Activated B cell treated with CpG ODN at 0.5 μM for 24 hours (primary cell): Measurements from ENCODE around the gene TMEM147. TPM values are rescaled to one million over a fixed set of nuclear protein-coding genes. Genes with fewer than 3 reads are reported as not detected.

Experiments used
- ATAC-seq: fragments of 200-7000 bp; cut with Tn5 transposase; one replicate; pipeline ENCODE4 v1.10.0; 2021; ENCODE audit warnings: low read depth, mild to moderate bottlenecking, moderate library complexity
- CTCF ChIA-PET: fragments of 350-600 bp; sonication (Branson Sonifier 250); formaldehyde crosslinking; loops from one replicate; lab custom pipeline; 2021; ENCODE audit warnings: antibody characterized with exemption; lab: Charles Lee
- POLR2A ChIA-PET: fragments of 350-600 bp; sonication (Branson Sonifier 250); formaldehyde crosslinking; loops from one replicate; lab custom pipeline; 2021; ENCODE audit warnings: antibody characterized with exemption; lab: Charles Lee
- DNase-seq: peaks from one replicate; pipeline ENCODE4 v3.0.0; 2022
- H3K27ac Mint-ChIP-seq: one replicate; pipeline ENCODE4 v1.8.0; 2020; ENCODE audit warnings: mixed read lengths
- H3K27me3 Mint-ChIP-seq: one replicate; pipeline ENCODE4 v1.8.0; 2021; ENCODE audit warnings: mixed read lengths
- H3K36me3 Mint-ChIP-seq: one replicate; pipeline ENCODE4 v1.8.0; 2021; ENCODE audit warnings: low read depth, mixed read lengths
- H3K4me1 Mint-ChIP-seq: one replicate; pipeline ENCODE4 v1.8.0; 2021; ENCODE audit warnings: mixed read lengths
- H3K4me3 Mint-ChIP-seq: one replicate; pipeline ENCODE4 v1.8.0; 2020; ENCODE audit warnings: mild to moderate bottlenecking, mixed read lengths
- H3K9me3 Mint-ChIP-seq: one replicate; pipeline ENCODE4 v1.8.0; 2020; ENCODE audit warnings: mixed read lengths
- CTCF ChIP-seq: fragments of 200-600 bp; IDR thresholded peaks from one replicate; pipeline ENCODE4 v1.8.0; 2022; ENCODE audit warnings: antibody characterized with exemption, mild to moderate bottlenecking
- intact Hi-C: fragments of 100-400 bp; cut with micrococcal nuclease; formaldehyde crosslinking; loops from one replicate; pipeline ENCODE4 v1.15.1; 2024
- total RNA-seq: library from RNA; stranded (reverse); gene quantifications from 2 replicates; pipeline ENCODE4 v1.2.3, GENCODE V29; 2022

The TMEM147 gene
- total RNA-seq, 1 donor from 2014 or later: 46.9 TPM

DNA sequence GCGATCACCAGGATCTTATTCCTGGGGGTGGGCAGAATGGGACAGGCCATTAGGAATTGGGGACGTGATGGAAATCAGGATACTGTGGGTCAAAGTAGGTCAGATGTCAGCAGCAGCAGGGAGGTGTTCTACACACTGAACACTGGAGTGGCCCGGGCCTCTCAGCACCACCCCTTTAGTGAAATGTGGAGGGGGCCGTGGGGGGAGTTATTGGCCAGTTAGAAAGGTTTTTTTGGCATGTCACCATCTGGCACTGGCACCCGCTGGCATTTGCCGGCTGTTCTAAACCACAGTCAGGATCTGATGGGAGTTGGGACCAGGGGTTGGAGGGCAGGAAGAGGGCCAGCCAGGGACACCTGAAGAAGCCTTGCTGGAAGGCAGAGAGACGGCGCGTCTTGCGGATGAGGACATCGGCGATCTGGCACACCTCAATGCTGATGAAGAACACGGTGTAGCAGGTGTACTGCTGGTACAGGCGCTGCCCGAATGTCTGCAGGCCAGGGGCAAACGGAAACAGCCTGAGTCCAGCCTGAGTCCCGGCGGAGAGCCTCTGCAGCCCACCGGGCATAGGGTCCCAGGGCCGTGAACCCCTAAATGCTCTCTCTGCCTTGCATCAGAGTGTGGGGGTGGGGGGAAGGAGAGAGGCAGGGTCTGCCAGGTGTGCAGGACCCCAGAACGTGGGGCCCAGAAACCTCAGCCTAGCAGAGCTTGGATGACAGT, 5.8 kb downstream of the TMEM147 start:
- DNase-seq (no peak), ATAC-seq (no peak)
- intact Hi-C loops: no loop called here
- peaks cover 20% of the 10 kb centered on the region for H3K36me3 Mint-ChIP-seq
- no peak for TF ChIP-seq CTCF
- no peak overlapping the region for H3K27ac Mint-ChIP-seq
- H3K9me3 Mint-ChIP-seq: no peaks in the 10 kb centered on the region
- H3K4me1 Mint-ChIP-seq: peaks cover 26% of the 10 kb centered on the region
- no peak overlapping the region for H3K4me3 Mint-ChIP-seq
- ChIA-PET CTCF (no interaction called here), POLR2A (no interaction called here)
- H3K27me3 Mint-ChIP-seq: peaks cover 4% of the 10 kb centered on the region

DNA sequence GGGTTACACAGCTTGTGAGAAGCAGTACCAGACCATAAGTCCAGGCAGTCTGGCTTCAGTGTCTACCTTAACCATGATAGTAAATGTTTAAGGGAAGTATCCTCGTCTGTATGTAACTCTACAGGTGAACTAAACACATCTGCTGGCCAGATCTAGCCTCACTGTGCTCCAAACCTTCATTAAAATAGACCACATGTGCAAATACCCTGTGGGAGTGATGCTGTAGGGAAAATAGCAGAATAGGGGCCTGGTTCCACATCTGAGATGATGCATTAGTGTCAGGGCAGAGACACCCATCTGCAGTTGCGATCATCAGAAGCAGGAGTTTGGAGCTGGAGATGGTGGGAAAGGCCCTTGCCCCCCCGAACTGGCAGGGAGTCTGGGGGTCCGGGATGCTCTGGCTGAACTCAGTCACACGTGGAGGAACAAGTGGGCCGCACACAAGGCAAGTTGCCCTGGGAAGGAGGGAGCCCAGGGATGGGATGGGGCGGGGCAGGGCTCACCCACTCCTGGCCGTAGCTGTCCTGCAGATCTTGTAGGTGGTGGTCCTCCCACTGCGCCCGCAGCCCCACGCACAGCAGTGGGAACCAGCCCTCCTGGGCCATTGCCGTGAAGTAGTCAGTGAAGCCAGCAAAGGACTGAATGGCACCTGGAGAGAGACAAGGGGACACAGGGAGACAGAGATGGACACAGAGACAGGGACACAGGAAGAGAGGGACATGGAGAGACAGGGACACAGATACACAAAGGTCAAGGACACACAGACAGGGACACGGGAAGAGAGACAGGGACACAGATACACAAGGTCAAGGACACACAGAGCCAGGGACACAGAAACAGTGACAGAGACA, 7.3 kb downstream of the TMEM147 start:
- ChIA-PET POLR2A (no interaction called here), CTCF (interaction anchor here (1.3 kb wide), 1 partner anchor 18 kb away, joined by 3 read pairs; no protein-coding TSS in a partner anchor)
- peaks cover 12% of the 10 kb centered on the region for H3K36me3 Mint-ChIP-seq
- H3K4me1 Mint-ChIP-seq: peaks cover 19% of the 10 kb centered on the region
- TF ChIP-seq CTCF: no peak
- DNase-seq (no peak), ATAC-seq (no peak)
- H3K27me3 Mint-ChIP-seq: peaks cover 14% of the 10 kb centered on the region
- no peak overlapping the region for H3K27ac Mint-ChIP-seq
- H3K4me3 Mint-ChIP-seq: no peak overlapping the region
- no peaks in the 10 kb centered on the region for H3K9me3 Mint-ChIP-seq
- intact Hi-C loops: no loop called here

GRCh38 chr19:35553385-35554000, 8.1 kb downstream of the TMEM147 start:
- POLR2A ChIA-PET: no interaction called here
- no peak for DNase-seq
- no peak overlapping the region for H3K27ac Mint-ChIP-seq
- H3K36me3 Mint-ChIP-seq: peaks cover 10% of the 10 kb centered on the region
- CTCF ChIA-PET: no interaction called here
- intact Hi-C loops: no loop called here
- peaks cover 21% of the 10 kb centered on the region for H3K4me1 Mint-ChIP-seq
- TF ChIP-seq CTCF: no peak
- no peaks in the 10 kb centered on the region for H3K9me3 Mint-ChIP-seq
- H3K27me3 Mint-ChIP-seq: peaks cover 19% of the 10 kb centered on the region
- ATAC-seq: no peak
- no peak overlapping the region for H3K4me3 Mint-ChIP-seq

- H3K4me1 Mint-ChIP-seq: peaks cover 21% of the 10 kb centered on the region
- DNase-seq (no peak), ATAC-seq (no peak)
- ChIA-PET CTCF (no interaction called here), POLR2A (no interaction called here)
- H3K27me3 Mint-ChIP-seq: peaks cover 25% of the 10 kb centered on the region
- H3K27ac Mint-ChIP-seq: no peak overlapping the region
- no peaks in the 10 kb centered on the region for H3K9me3 Mint-ChIP-seq
- intact Hi-C loops: no loop called here
- no peak overlapping the region for H3K4me3 Mint-ChIP-seq
- H3K36me3 Mint-ChIP-seq: peaks cover 8% of the 10 kb centered on the region
- no peak for TF ChIP-seq CTCF
Measured at GRCh38 chr19:35554076-35554475, 8.7 kb downstream of the TMEM147 start.
